ENCODE results near the gene MME.

Gene MME

DNA sequence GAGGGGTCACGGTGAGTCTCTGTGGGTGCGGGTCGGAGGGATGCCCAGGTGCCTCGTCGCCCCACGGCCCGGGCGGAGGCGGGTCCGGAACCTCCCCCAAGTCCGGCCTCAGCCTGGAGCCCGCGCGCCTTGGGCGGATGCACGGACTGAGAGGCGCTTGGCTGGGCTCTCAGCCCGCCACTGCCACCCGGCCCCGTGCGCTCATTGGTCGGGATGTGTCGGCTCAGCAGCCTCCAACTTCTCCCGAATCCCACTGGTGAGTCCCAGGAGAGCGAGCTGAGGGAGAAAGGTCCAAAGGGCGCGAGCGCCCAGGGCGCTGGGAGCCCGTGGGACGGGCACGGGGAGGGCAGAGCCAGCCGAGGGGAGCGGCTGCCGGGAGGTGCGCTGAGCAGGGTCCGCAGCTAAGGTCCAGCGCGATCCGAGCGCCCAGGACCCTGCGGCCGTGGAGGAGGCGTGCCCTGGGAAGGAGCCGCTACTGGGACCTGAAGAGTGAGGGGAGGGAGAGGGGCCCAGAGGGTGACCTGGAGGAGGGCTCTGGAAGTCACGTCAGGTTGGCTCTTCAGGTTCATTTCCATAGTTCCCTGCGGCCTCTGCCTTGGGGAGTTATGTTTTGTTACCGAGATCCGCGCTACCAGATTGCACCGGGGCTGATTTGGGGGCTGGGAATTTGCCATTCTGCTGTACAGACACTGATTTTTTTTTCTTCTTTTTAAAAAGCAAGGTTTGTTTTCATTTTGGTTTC is at the start of gene MME:
Gene MME, plus strand, starts transcription at position 574 of the 742 bp plus-strand sequence. CDS start 3,849 bp downstream, outside the sequence.
- DNase-seq (ENCODE audit: low spot score), result peak; percentile 48

- DNase-seq (ENCODE audit: low spot score), result no peak
Measured at GRCh38 chr3:155031186-155031585, 48.9 kb upstream of the MME start.

GRCh38 chr3:155032918-155033317 is 47.2 kb upstream of the MME start:
- no peak for DNase-seq (ENCODE audit: low spot score)

- DNase-seq (ENCODE audit: low spot score), result no peak
Measured at GRCh38 chr3:155034786-155035185, 45.3 kb upstream of the MME start.

DNA sequence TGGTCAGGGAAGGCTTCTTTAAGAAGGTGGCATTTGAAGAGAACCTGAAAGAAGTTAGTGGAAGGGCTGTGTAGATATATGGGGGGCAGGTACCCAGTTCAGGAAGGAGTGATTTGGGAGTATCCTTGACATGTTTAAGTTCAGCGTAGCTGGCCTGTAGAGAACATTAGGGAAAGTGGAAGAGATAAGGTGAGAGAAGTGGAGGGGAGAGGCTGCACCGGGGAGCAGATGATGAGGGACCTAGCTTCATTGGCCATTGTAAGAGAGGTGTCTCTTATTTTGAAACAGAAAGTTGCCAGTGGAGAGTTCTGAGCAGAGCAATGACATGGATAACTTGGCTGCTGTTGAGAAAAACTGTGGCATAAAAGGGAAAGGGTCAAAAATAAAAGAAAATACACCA is 44.6 kb upstream of the MME start:
- no peak for DNase-seq (ENCODE audit: low spot score)

GRCh38 chr3:155037508-155038202 is 42.5 kb upstream of the MME start:
- DNase-seq (ENCODE audit: low spot score), result no peak

DNA sequence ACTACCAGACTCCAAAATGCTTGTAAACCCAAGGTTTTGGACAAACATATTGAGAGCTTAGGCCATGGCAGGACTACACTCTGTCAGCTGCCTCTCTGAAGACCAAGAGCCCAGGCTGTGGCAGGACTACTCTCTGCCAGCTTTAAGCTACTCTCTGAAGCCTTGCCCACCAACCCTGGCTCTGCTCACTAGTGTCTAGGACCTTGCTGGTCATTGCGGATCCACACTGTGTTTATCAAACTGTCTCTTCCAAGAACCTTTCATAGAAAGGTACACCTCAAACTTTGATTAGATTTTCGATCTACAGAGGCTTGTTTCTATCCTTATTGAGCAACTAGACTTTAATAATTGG is 41.9 kb upstream of the MME start:
- no peak for DNase-seq (ENCODE audit: low spot score)

- DNase-seq (ENCODE audit: low spot score), result no peak
Measured at GRCh38 chr3:155046935-155047334, 33.2 kb upstream of the MME start.

- DNase-seq (ENCODE audit: low spot score), result no peak
Measured at GRCh38 chr3:155047672-155048071, 32.4 kb upstream of the MME start.

GRCh38 chr3:155049959-155050358 is 30.2 kb upstream of the MME start:
- no peak for DNase-seq (ENCODE audit: low spot score)

DNA sequence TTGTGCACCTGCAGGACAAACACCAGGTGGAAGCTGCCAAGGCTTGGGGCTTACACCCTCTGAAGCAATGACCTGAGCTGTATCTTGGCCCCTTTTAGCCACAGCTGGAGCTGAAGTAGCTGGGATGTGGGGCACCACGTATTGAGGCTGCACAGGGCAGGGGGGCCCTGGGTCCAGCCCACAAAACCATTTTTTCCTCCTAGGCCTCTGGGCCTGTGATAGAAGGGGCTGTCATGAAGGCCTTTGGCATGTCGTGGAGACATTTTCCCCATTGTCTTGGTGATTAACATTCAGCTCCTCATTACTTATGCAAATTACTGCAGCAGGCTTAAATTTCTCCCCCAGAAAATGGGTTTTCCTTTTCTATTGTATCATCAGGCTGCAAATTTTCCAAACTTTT is 27.6 kb upstream of the MME start:
- no peak for DNase-seq (ENCODE audit: low spot score)

DNA sequence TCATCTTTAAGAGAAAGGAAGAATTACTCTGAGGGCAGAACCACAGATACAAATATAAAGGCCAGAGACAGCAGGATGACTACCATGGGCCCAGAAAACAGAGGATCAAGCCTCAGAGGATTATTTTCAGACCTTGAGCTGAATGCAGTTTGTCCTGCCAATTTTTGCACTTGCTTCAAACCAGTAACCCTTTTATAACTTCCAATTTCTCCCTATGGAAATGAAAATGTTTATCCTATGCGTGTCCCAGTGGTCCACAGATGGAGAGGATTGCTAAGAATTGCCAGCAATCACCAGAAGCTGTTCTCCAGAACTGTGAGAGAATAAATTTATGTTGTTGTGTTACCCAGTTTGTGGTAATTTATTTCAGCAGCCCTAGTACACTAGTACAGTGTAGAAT is 26.4 kb upstream of the MME start:
- DNase-seq (ENCODE audit: low spot score), result no peak

GRCh38 chr3:155064920-155065319 is 15.2 kb upstream of the MME start:
- DNase-seq (ENCODE audit: low spot score), result no peak

GRCh38 chr3:155065537-155065936 is 14.6 kb upstream of the MME start:
- DNase-seq (ENCODE audit: low spot score), result no peak

DNA sequence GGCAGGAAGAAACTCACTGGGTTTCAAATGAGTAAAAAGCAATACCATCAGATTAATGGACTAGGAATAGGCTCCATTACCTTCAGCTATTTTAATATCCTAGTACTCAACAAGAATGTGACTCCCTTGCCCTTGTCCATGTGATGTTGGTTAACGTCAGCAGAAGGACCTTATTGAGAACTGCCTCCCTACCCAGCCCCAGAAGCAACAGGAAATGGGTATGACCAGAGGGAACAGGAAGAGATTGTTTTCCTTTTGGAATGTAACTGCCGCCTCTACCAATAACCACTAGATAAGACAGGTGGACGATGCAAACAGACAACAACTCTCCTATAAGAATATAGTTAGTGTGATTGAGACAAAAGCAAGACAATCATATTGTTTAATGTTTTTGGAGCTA is 10.4 kb upstream of the MME start:
- no peak for DNase-seq (ENCODE audit: low spot score)

DNA sequence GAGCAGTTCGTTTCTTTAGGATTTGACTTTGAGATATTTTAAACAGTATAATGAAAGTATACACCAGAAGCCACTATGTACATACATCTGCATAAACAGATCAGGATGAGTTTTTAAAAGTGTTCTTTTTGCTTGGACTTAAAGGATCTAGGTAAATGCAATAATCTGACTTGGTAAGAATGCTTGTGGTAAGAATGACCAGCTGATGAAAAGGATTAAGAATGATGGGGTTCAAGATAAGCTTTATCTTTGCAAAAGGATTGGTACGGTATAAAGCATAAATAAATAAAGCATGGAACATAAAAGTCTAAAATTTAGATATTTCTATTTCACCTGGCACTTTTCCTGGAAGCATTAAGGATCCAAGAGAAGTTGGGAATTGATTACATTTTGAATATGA is 9.8 kb upstream of the MME start:
- no peak for DNase-seq (ENCODE audit: low spot score)

- DNase-seq (ENCODE audit: low spot score), result no peak
Measured at GRCh38 chr3:155070932-155071387, 9.2 kb upstream of the MME start.

DNA sequence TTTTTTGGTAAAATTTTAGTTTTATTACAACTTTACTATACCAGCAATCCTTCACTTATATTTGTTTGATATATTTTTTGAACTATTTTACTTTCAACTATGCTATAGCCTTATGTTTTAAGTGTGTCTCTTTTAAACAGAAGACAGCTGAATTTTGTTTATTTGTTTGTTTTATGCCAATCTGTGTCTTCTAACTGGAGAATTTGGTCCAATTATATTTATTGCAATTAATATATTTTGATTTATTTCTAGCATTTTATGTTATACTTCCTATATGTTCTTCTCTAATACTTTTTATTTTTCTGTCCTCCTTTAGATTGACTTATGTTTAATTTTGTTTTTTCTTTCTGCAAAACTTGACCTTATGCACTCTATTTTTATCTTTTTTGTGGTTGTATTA is 4.9 kb upstream of the MME start:
- DNase-seq (ENCODE audit: low spot score), result no peak

- DNase-seq (ENCODE audit: low spot score), result no peak
Measured at GRCh38 chr3:155076888-155077287, 3.2 kb upstream of the MME start.

GRCh38 chr3:155078711-155079467 is 1.2 kb upstream of the MME start:
- DNase-seq (ENCODE audit: low spot score), result no peak

GRCh38 chr3:155079468-155079745 is 712 bp upstream of the MME start:
- DNase-seq (ENCODE audit: low spot score), result peak; percentile 78

GRCh38 chr3:155080692-155081091 is 573 bp downstream of the MME start:
- DNase-seq (ENCODE audit: low spot score), result no peak

- no peak for DNase-seq (ENCODE audit: low spot score)
Measured at GRCh38 chr3:155083313-155083905, 3.3 kb downstream of the MME start.
